Inflammatory macrophage (primary cell): ENCODE measurements around the gene INSL3.

ENCODE experiments used
- DNase-seq, 2 donors: peaks; one replicate each; pipeline ENCODE4 v3.0.0-alpha.2; 2020 to 2022

Gene INSL3

GRCh38 chr19:17846146-17846545 lies 24.8 kb upstream of the INSL3 start:
- DNase-seq, result no peak

GRCh38 chr19:17843908-17844490 lies 22.7 kb upstream of the INSL3 start:
- DNase-seq, result no peak

- peak in 1 of 2 donors; percentile 30 for DNase-seq
Measured at GRCh38 chr19:17843292-17843827, 22.0 kb upstream of the INSL3 start.

- DNase-seq, result no peak
Measured at GRCh38 chr19:17842663-17843291, 21.5 kb upstream of the INSL3 start.

GRCh38 chr19:17841810-17842662 lies 20.7 kb upstream of the INSL3 start:
- no peak for DNase-seq

GRCh38 chr19:17841371-17841809 lies 20.1 kb upstream of the INSL3 start:
- DNase-seq, result no peak

- no peak for DNase-seq
Measured at GRCh38 chr19:17840019-17840418, 18.7 kb upstream of the INSL3 start.

GRCh38 chr19:17837972-17838371 lies 16.7 kb upstream of the INSL3 start:
- peak in 1 of 2 donors; percentile 24 for DNase-seq

- DNase-seq, result no peak
Measured at GRCh38 chr19:17836530-17836929, 15.2 kb upstream of the INSL3 start.

GRCh38 chr19:17835182-17836006 lies 14.1 kb upstream of the INSL3 start:
- DNase-seq, result no peak

GRCh38 chr19:17834350-17835181 lies 13.2 kb upstream of the INSL3 start:
- no peak for DNase-seq

- no peak for DNase-seq
Measured at GRCh38 chr19:17832443-17833208, 11.3 kb upstream of the INSL3 start.

- no peak for DNase-seq
Measured at GRCh38 chr19:17831419-17831888, 10.1 kb upstream of the INSL3 start.

- DNase-seq, result no peak
Measured at GRCh38 chr19:17830567-17831418, 9.5 kb upstream of the INSL3 start.

GRCh38 chr19:17829855-17830566 lies 8.7 kb upstream of the INSL3 start:
- no peak for DNase-seq

GRCh38 chr19:17826508-17827056 lies 5.3 kb upstream of the INSL3 start:
- no peak for DNase-seq

GRCh38 chr19:17824339-17824738 lies 3.0 kb upstream of the INSL3 start:
- DNase-seq, result no peak

GRCh38 chr19:17817668-17818363 lies 3.5 kb downstream of the INSL3 start:
- DNase-seq, result no peak
